ENCODE data around the gene PRKAB1. TPM values are rescaled to one million over a fixed set of nuclear protein-coding genes. Genes with fewer than 3 reads are reported as not detected.

Gene PRKAB1
- total RNA-seq, 1 experiment from 2014 or later: 42.2 TPM

DNA sequence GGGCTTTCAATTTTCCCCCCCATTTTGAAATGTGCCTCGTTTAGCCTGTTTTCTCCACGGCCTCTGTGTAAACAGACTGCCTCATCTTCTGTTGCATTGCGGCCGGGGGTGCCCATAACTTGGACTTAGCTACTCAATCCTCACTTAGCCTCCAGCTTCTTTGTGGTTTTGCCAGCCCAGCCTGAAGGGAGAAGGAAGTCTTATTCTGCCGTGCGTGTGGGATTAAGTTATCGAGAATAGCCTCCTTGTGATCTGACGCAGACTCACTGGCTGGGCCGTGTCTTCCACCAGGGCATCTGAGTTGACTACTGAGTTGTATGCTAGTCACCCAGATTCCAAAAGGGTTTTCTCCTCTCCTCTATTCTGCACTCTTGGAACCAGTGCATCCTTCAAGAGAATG, 8.1 kb downstream of the PRKAB1 start:
- Histone ChIP-seq H3K14ac (ENCODE audit: insufficient read depth, low read length) (no peak overlapping the region), H3K27ac (ENCODE audit: insufficient read length, low read depth, low read length) (no peak overlapping the region), H3K23me2 (ENCODE audit: insufficient read length, low read depth, low read length, poor library complexity, severe bottlenecking) (no peaks in the 10 kb centered on the region), H3K79me2 (ENCODE audit: insufficient read depth, low read length) (no peaks in the 10 kb centered on the region), H3K23ac (ENCODE audit: insufficient read length, low read depth, low read length) (no peak overlapping the region), H3K27me3 (ENCODE audit: insufficient read depth, low read length) (no peaks in the 10 kb centered on the region), H3K9me3 (ENCODE audit: control insufficient read depth, low read depth, low read length) (no peaks in the 10 kb centered on the region), H2AK5ac (ENCODE audit: insufficient read length, low read length) (no peak overlapping the region), H4K8ac (replicated peaks; ENCODE audit: insufficient read length, low read depth, low read length) (no peak overlapping the region), H2BK5ac (ENCODE audit: insufficient read length, low read length) (no peak overlapping the region), H4K91ac (ENCODE audit: insufficient read length, low read depth, low read length) (no peak overlapping the region), H3K56ac (ENCODE audit: insufficient read length, low read depth, low read length) (no peak overlapping the region), H3K9ac (ENCODE audit: extremely low read depth, insufficient read length, low read length) (no peak overlapping the region), H2BK20ac (ENCODE audit: low read depth, low read length, poor library complexity, severe bottlenecking) (no peak overlapping the region), H3T11ph (ENCODE audit: low read length) (no peak overlapping the region), H3K79me1 (ENCODE audit: insufficient read depth, low read depth, low read length, poor library complexity, severe bottlenecking) (no peaks in the 10 kb centered on the region), H3K18ac (ENCODE audit: insufficient read length, low read depth, low read length) (no peak overlapping the region), H3K4me2 (ENCODE audit: insufficient read depth, insufficient read length, low read length) (no peak overlapping the region), H2BK120ac (ENCODE audit: low read depth, low read length, poor library complexity, severe bottlenecking) (no peak overlapping the region), H3K4ac (ENCODE audit: low read depth, low read length) (no peak overlapping the region), H2BK15ac (ENCODE audit: low read depth, low read length) (no peak overlapping the region), H2AFZ (ENCODE audit: low read length) (no peak overlapping the region), H3K4me1 (ENCODE audit: insufficient read depth, low read length) (no peaks in the 10 kb centered on the region), H4K5ac (ENCODE audit: insufficient read length, low read depth, low read length) (no peak overlapping the region), H2BK12ac (ENCODE audit: insufficient read length, low read depth, low read length) (no peak overlapping the region), H4K20me1 (ENCODE audit: control insufficient read depth, insufficient read depth, insufficient read length) (no peaks in the 10 kb centered on the region)
- no CpG with 5 or more reads among the region's 9 CpGs for WGBS (ENCODE audit: extremely low coverage, insufficient read length, low lambda C conversion rate)
- Mint-ChIP-seq H3K4me1 (peaks cover 5 to 22% of the 10 kb centered on the region in 2 experiments), H3K36me3 (ENCODE audit: insufficient read depth in 1 of 3, low read depth in 3 of 3) (peaks cover 73 to 100% (median 90%) of the 10 kb centered on the region in 3 experiments), H3K27me3 (ENCODE audit: low read depth) (no peaks in the 10 kb centered on the region), H3K4me3 (no peak overlapping the region), H3K9me3 (no peaks in the 10 kb centered on the region), H3K27ac (no peak overlapping the region)
- TF ChIP-seq CTCF (conservative IDR thresholded peaks at IDR 0.05): no peak
- no peak for DNase-seq

All from H9 (cell line).